IMR-90 (cell line): Measurements from ENCODE around the gene CENPX. TPM values are rescaled to one million over a fixed set of nuclear protein-coding genes. Genes with fewer than 3 reads are reported as not detected.

ENCODE experiments used
- ATAC-seq: fragments of 200-7000 bp; cut with Tn5 transposase; 2 replicates; pipeline ENCODE4 v1.9.1; 2020; ENCODE audit warnings: low read depth, mild to moderate bottlenecking, moderate library complexity
- BruUV-seq: library from RNA; stranded (reverse); fragments of 400-500 nt; replicated peaks from 2 replicates; lab custom pipeline; 2021; lab: Mats Ljungman, UMichigan
- CTCF ChIA-PET: fragments of 300-600 bp; formaldehyde crosslinking; extraction: SDS; loops from one replicate; lab custom pipeline; 2021; ENCODE audit warnings: antibody characterized with exemption; lab: Yijun Ruan, JAX
- POLR2A ChIA-PET: fragments of 300-600 bp; sonication (Branson Sonifier 250); formaldehyde crosslinking; loops from one replicate; lab custom pipeline; 2022; ENCODE audit warnings: antibody characterized with exemption; ENCODE audit not compliant: unreplicated experiment; lab: Charles Lee
- DNase-seq: peaks from one replicate; pipeline ENCODE4 v3.0.0; 2013
- H2AFZ ChIP-seq: replicated peaks from 2 replicates; pipeline ENCODE3; 2013; ENCODE audit warnings: low read length, mild to moderate bottlenecking; ENCODE audit not compliant: poor library complexity
- H2AK5ac ChIP-seq: 2 replicates; pipeline ENCODE4 v1.6.1; 2013; ENCODE audit warnings: low read depth, low read length, inconsistent platforms
- H2AK9ac ChIP-seq: replicated peaks from 2 replicates; pipeline ENCODE3; 2013; ENCODE audit warnings: mild to moderate bottlenecking, low read depth, low read length, moderate library complexity; ENCODE audit not compliant: poor library complexity
- H2BK120ac ChIP-seq: 2 replicates; pipeline ENCODE4 v1.6.1; 2013; ENCODE audit warnings: low read depth, low read length, inconsistent platforms
- H2BK15ac ChIP-seq: 3 replicates; pipeline ENCODE4 v1.6.1; 2013; ENCODE audit warnings: low read depth, low read length, inconsistent platforms
- H2BK20ac ChIP-seq: 2 replicates; pipeline ENCODE4 v1.6.1; 2013; ENCODE audit warnings: low read depth, mild to moderate bottlenecking, inconsistent platforms, low read length, moderate library complexity
- H2BK5ac ChIP-seq: 2 replicates; pipeline ENCODE4 v1.6.1; 2013; ENCODE audit warnings: mild to moderate bottlenecking, low read depth, low read length, inconsistent platforms; ENCODE audit not compliant: poor library complexity, severe bottlenecking
- H3K14ac ChIP-seq: replicated peaks from 2 replicates; pipeline ENCODE4 v1.6.1; 2013; ENCODE audit warnings: low read depth, low read length, inconsistent platforms
- H3K18ac ChIP-seq: 2 replicates; pipeline ENCODE4 v1.6.1; 2013; ENCODE audit warnings: low read depth, low read length, control low read depth
- H3K23ac ChIP-seq: 2 replicates; pipeline ENCODE4 v1.6.1; 2013; ENCODE audit warnings: low read depth, low read length, inconsistent platforms
- H3K27ac ChIP-seq: 2 replicates; pipeline ENCODE4 v1.5.1; 2013; ENCODE audit warnings: mild to moderate bottlenecking, control low read depth, low read length; ENCODE audit not compliant: insufficient read depth
- H3K27me3 ChIP-seq: 2 replicates; pipeline ENCODE4 v1.6.1; 2013; ENCODE audit warnings: low read length; ENCODE audit not compliant: control insufficient read depth, insufficient read depth
- H3K36me3 ChIP-seq: 2 replicates; pipeline ENCODE4 v1.6.1; 2013; ENCODE audit warnings: low read length, mixed read lengths; ENCODE audit not compliant: control insufficient read depth, insufficient read depth
- H3K4ac ChIP-seq: 2 replicates; pipeline ENCODE4 v1.6.1; 2013; ENCODE audit warnings: low read depth, low read length, inconsistent platforms
- H3K4me1 ChIP-seq: 2 replicates; pipeline ENCODE4 v1.6.1; 2013; ENCODE audit warnings: low read length, mixed read lengths; ENCODE audit not compliant: control insufficient read depth, insufficient read depth
- H3K4me2 ChIP-seq: 2 replicates; pipeline ENCODE4 v1.6.1; 2013; ENCODE audit warnings: low read depth, mild to moderate bottlenecking, control low read depth, low read length, moderate library complexity
- H3K4me3 ChIP-seq: 2 replicates; pipeline ENCODE4 v1.5.1; 2013; ENCODE audit warnings: low read depth, mild to moderate bottlenecking, control low read depth, low read length, moderate library complexity; ENCODE audit not compliant: insufficient read depth
- H3K56ac ChIP-seq: 2 replicates; pipeline ENCODE4 v1.6.1; 2013; ENCODE audit warnings: low read length, inconsistent platforms; ENCODE audit not compliant: insufficient read depth; ENCODE audit errors: extremely low read depth
- H3K79me1 ChIP-seq, 2 experiments: 2 replicates each; pipeline ENCODE4 v1.6.1; 2013; ENCODE audit warnings: low read length in 2 of 2, inconsistent platforms in 1 of 2, low read depth in 1 of 2
- H3K9ac ChIP-seq: 2 replicates; pipeline ENCODE4 v1.6.1; 2013; ENCODE audit warnings: low read depth, low read length, control low read depth
- H3K9me1 ChIP-seq: 2 replicates; pipeline ENCODE4 v1.6.1; 2013; ENCODE audit warnings: low read length, inconsistent platforms; ENCODE audit not compliant: insufficient read depth
- H3K9me3 ChIP-seq: 2 replicates; pipeline ENCODE4 v1.6.1; 2013; ENCODE audit warnings: low read length; ENCODE audit not compliant: control insufficient read depth, insufficient read depth
- H4K20me1 ChIP-seq: 2 replicates; pipeline ENCODE4 v1.6.1; 2013; ENCODE audit warnings: low read length, inconsistent platforms; ENCODE audit not compliant: insufficient read depth
- H4K5ac ChIP-seq: 2 replicates; pipeline ENCODE4 v1.6.1; 2013; ENCODE audit warnings: mild to moderate bottlenecking, low read depth, low read length, control low read depth
- H4K8ac ChIP-seq, 2 experiments: 2 replicates each; pipeline ENCODE4 v1.6.1; 2013; ENCODE audit warnings: low read depth in 2 of 2, low read length in 2 of 2, control low read depth in 1 of 2, inconsistent platforms in 1 of 2
- H4K91ac ChIP-seq: 2 replicates; pipeline ENCODE4 v1.6.1; 2013; ENCODE audit warnings: low read depth, low read length, inconsistent platforms; ENCODE audit not compliant: insufficient read depth
- MAZ ChIP-seq: IDR thresholded peaks from 2 replicates; pipeline ENCODE4 v1.6.1; 2012; ENCODE audit warnings: low read depth, mild to moderate bottlenecking, low read length, improper control_type of control experiment, moderate library complexity, borderline replicate concordance
- MXI1 ChIP-seq: IDR thresholded peaks from 2 replicates; pipeline ENCODE4 v1.6.1; 2012; ENCODE audit warnings: low read depth, mild to moderate bottlenecking, low read length, moderate library complexity, borderline replicate concordance
- RAD21 ChIP-seq: IDR thresholded peaks from 2 replicates; pipeline ENCODE4 v1.6.1; 2012; ENCODE audit warnings: low read length, improper control_type of control experiment
- SMC3 ChIP-seq: fragments of 150-350 bp; IDR thresholded peaks from 2 replicates; pipeline ENCODE4 v1.6.1; 2016; ENCODE audit warnings: low read depth, mild to moderate bottlenecking, antibody characterized with exemption, low read length, moderate library complexity
- WGBS, 2 experiments: methylation state at CpG; one replicate each; pipeline versions ENCODE4 v1.1.5 to v1.1.7; 2013; ENCODE audit warnings: missing lambda C conversion rate in 2 of 2; ENCODE audit not compliant: insufficient read length in 1 of 2; ENCODE audit errors: extremely low coverage in 2 of 2; 5-methylcytosine and 5-hydroxymethylcytosine counted together
- dilution Hi-C: fragments of 300-500 bp; cut with HindIII; formaldehyde crosslinking; loops from one replicate; pipeline ENCODE4 v1.14.3; 2018; ENCODE audit warnings: low sequenced_read_pairs; ENCODE audit not compliant: unreplicated experiment
- in situ Hi-C: fragments of 300-500 bp; cut with MboI; formaldehyde crosslinking; loops from 3 replicates; pipeline ENCODE4 v1.14.3; 2019; ENCODE audit warnings: low sequenced_read_pairs, inconsistent platforms, mixed read lengths
- intact Hi-C: fragments of 100-400 bp; cut with micrococcal nuclease; formaldehyde crosslinking; loops from 2 replicates; pipeline ENCODE4 v1.10.0; 2022
- polyA plus RNA-seq, 3 experiments: library from polyadenylated mRNA; depleted of rRNA; stranded (reverse); fragments of >200 nt; gene quantifications; 2 replicates each; pipeline ENCODE4 v1.2.3, GENCODE V29; 2012; ENCODE audit warnings: low replicate concordance in 1 of 3
- total RNA-seq: library from RNA; depleted of rRNA; stranded (reverse); fragments of >200 nt; gene quantifications from 2 replicates; pipeline ENCODE4 v1.2.3, GENCODE V29; 2012
- TF ChIP-seq, protein P1 (sequence below): fragments of 150-350 bp; IDR thresholded peaks from 2 replicates; pipeline ENCODE4 v1.6.1; 2016; ENCODE audit warnings: low read depth, mild to moderate bottlenecking, low read length, moderate library complexity, borderline replicate concordance

CENPX gene
- total and polyA plus RNA-seq, 2 of the 4 experiments (the other 2 are of a cell fraction): 44.8 to 86.8 TPM

DNA sequence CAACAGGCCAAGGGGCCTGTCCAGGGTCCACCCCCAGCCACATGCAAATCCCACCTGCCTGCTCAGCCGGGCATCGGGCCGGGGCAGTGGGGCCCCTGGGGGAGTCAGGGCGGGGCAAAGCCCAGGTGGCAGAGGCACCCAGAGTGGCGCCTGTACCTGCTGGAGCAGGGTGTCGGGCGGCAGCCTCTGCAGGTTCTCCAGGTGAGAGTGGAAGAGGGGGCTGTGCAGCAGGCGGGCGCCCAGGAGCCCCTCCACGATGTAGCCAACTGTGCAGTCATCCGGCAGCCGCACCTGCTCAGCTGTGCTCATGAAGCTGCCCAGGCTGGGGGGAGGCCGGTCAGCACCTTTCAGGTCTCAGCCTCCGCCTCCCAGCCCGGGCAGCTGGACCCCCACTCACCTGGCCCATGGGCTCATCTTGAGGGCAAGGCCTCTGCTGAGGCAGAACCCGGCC is 26.9 kb upstream of the CENPX start:
- intact Hi-C loops: no loop called here
- Histone ChIP-seq H3K9me3 (no peaks in the 10 kb centered on the region), H2BK5ac (no peak overlapping the region), H2BK20ac (no peak overlapping the region), H3K23ac (no peak overlapping the region), H3K4me2 (no peak overlapping the region), H3K56ac (no peak overlapping the region), H4K91ac (no peak overlapping the region), H2AK5ac (no peak overlapping the region), H3K4me1 (peaks cover 18% of the 10 kb centered on the region), H2BK15ac (no peak overlapping the region), H3K4me3 (no peak overlapping the region), H3K4ac (no peak overlapping the region), H3K36me3 (peaks cover 39% of the 10 kb centered on the region), H3K27me3 (no peaks in the 10 kb centered on the region), H2BK120ac (no peak overlapping the region), H3K79me1 (peaks cover 10 to 37% of the 10 kb centered on the region in 2 experiments), H3K27ac (no peak overlapping the region), H2AFZ (no peak overlapping the region), H3K14ac (no peak overlapping the region), H4K20me1 (peaks cover 7% of the 10 kb centered on the region), H3K18ac (no peak overlapping the region), H3K9me1 (peaks cover 7% of the 10 kb centered on the region), H4K5ac (no peak overlapping the region), H2AK9ac (no peak overlapping the region), H4K8ac (no peak overlapping the region), H3K9ac (no peak overlapping the region)
- TF ChIP-seq, protein P1, sequence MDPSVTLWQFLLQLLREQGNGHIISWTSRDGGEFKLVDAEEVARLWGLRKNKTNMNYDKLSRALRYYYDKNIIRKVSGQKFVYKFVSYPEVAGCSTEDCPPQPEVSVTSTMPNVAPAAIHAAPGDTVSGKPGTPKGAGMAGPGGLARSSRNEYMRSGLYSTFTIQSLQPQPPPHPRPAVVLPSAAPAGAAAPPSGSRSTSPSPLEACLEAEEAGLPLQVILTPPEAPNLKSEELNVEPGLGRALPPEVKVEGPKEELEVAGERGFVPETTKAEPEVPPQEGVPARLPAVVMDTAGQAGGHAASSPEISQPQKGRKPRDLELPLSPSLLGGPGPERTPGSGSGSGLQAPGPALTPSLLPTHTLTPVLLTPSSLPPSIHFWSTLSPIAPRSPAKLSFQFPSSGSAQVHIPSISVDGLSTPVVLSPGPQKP: no peak
- TF ChIP-seq SMC3 (no peak), MAZ (no peak), MXI1 (no peak), RAD21 (no peak)
- WGBS, 2 experiments: 100% methylated on average over 3 of the region's 16 CpGs; no CpG with 5 or more reads in 1 of the 2 experiments
- CTCF ChIA-PET: no interaction called here
- POLR2A ChIA-PET: no interaction called here
- DNase-seq (no peak), ATAC-seq (no peak)
- BruUV-seq: no TSS peak
- dilution Hi-C loops: no loop called here
- in situ Hi-C loops: no loop called here
